ENCODE measurements around the gene LZTFL1. TPM values are rescaled to one million over a fixed set of nuclear protein-coding genes. Genes with fewer than 3 reads are reported as not detected.
A peak's percentile ranks its signal among the peaks of the same experiment; 100 is the strongest.

Gene LZTFL1
- total RNA-seq, 1 experiment from 2014 or later: 21.0 TPM

DNA sequence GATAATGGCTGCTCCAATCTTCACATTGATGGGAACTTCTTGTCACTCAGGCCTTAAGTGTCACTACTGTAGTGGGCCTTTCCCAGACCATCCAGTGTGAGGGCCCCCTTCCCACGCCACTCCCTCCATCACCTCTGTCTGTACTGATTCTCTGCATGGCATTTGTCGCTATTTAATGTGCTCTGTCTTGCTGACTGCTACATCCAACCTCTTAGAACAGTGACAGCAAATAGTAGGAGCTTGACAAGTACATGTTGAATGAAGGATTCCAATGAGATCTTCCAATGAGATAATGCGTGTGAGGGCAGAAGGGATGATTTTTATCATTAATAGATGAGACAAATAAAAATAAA is 38.8 kb upstream of the LZTFL1 start:
- ChIA-PET POLR2A (no interaction called here), CTCF (no interaction called here), RAD21 (ENCODE audit: low non-redundant PET in 1 of 2, low total read pairs in 2 of 2, uncharacterized antibody in 2 of 2, unreplicated experiment in 2 of 2) (no interaction called here)
- Histone ChIP-seq H3K36me3 (ENCODE audit: control insufficient read depth in 1 of 2, insufficient read depth in 2 of 2, low read length in 2 of 2) (no peaks in the 10 kb centered on the region), H3K4me3 (replicated peaks in 1 of 2; ENCODE audit: low read depth in 1 of 2, low read length in 2 of 2) (no peak overlapping the region), H2AFZ (ENCODE audit: low read depth, low read length, poor library complexity, severe bottlenecking) (no peak overlapping the region), H3K27ac (ENCODE audit: low read depth, low read length) (no peak overlapping the region), H3K4me1 (ENCODE audit: control insufficient read depth in 1 of 2, insufficient read depth in 2 of 2, low read length in 2 of 2) (peaks cover 2 to 12% of the 10 kb centered on the region in 2 experiments; a peak in 2 of 4 replicates), H3K79me2 (ENCODE audit: insufficient read depth, low read length) (no peaks in the 10 kb centered on the region), H3K9me3 (ENCODE audit: control insufficient read depth in 1 of 2, insufficient read depth in 1 of 2, low read depth in 1 of 2, low read length in 2 of 2) (no peaks in the 10 kb centered on the region), H3K9me2 (ENCODE audit: insufficient read depth) (no peaks in the 10 kb centered on the region), H3K4me2 (ENCODE audit: low read length) (peak overlapping the region; percentile 35; the same call in 1 of the 2 replicates), H3K9ac (ENCODE audit: low read length) (no peak overlapping the region), H4K20me1 (ENCODE audit: insufficient read depth) (no peaks in the 10 kb centered on the region), H3K27me3 (ENCODE audit: insufficient read depth, low read length) (no peaks in the 10 kb centered on the region)
- no TSS peak for BruUV-seq (replicated peaks)
- TF ChIP-seq TCF7L2 (IDR thresholded peaks at IDR 0.05; ENCODE audit: borderline replicate concordance, extremely low read depth, insufficient read depth, insufficient read length) (no peak), CEBPB (IDR thresholded peaks at IDR 0.05; ENCODE audit: low read depth) (no peak), FOSL1 (IDR thresholded peaks at IDR 0.05; ENCODE audit: low read depth) (no peak), MAX (IDR thresholded peaks at IDR 0.05) (no peak), ZNF274 (IDR thresholded peaks at IDR 0.05; ENCODE audit: low read depth, low read length) (no peak), POLR2AphosphoS5 (IDR thresholded peaks at IDR 0.05; ENCODE audit: low read depth, low read length) (no peak), CTCF (IDR thresholded peaks at IDR 0.05 in 2 of 3, conservative IDR thresholded peaks at IDR 0.05 in 1 of 3; ENCODE audit: borderline replicate concordance in 1 of 3, insufficient read depth in 1 of 3, low read depth in 2 of 3, low read length in 2 of 3) (no peak), EGR1 (IDR thresholded peaks at IDR 0.05; ENCODE audit: low read depth) (no peak), POLR2A (IDR thresholded peaks at IDR 0.05; ENCODE audit: borderline replicate concordance, extremely low read depth, insufficient read depth, insufficient read length) (no peak), SIN3A (IDR thresholded peaks at IDR 0.05; ENCODE audit: low read depth) (no peak), ZFX (IDR thresholded peaks at IDR 0.05) (no peak), REST (IDR thresholded peaks at IDR 0.05; ENCODE audit: low read depth) (no peak)
- TF ChIP-seq, protein P1, sequence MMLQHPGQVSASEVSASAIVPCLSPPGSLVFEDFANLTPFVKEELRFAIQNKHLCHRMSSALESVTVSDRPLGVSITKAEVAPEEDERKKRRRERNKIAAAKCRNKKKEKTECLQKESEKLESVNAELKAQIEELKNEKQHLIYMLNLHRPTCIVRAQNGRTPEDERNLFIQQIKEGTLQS (IDR thresholded peaks at IDR 0.05): no peak
- ATAC-seq (no peak), DNase-seq (ENCODE audit: low read depth, low spot score) (no peak)
- intact Hi-C loops (cut with micrococcal nuclease): no loop called here
